Kidney (tissue), 14 donors: ENCODE measurements around the gene LGALS1. TPM values are rescaled to one million over a fixed set of nuclear protein-coding genes. Genes with fewer than 3 reads are reported as not detected.
A peak's percentile ranks its signal among the peaks of the same experiment; 100 is the strongest.

Experiments
- DNase-seq, 5 donors: peaks; one replicate each; pipeline ENCODE4 v3.0.0-alpha.2; 2013 to 2020
- FAIRE-seq: peaks from 2 replicates; lab custom pipeline; 2012; peaks lifted over from hg19 to GRCh38; lab: Jason Lieb, UNC
- H3K27ac ChIP-seq, 2 donors: one replicate each; pipeline ENCODE4 v1.7.0; 2013; ENCODE audit warnings: low read depth in 2 of 2, low read length in 2 of 2, inconsistent platforms in 1 of 2
- H3K27me3 ChIP-seq: one replicate; pipeline ENCODE4 v1.7.1; 2013; ENCODE audit warnings: low read length, inconsistent platforms; ENCODE audit not compliant: control insufficient read depth, insufficient read depth
- H3K36me3 ChIP-seq, 3 donors: one replicate each; pipeline versions ENCODE4 v1.7.0 to v1.7.1; 2013; ENCODE audit warnings: low read length in 3 of 3, control low read depth in 1 of 3, inconsistent platforms in 1 of 3; ENCODE audit not compliant: insufficient read depth in 3 of 3, control insufficient read depth in 2 of 3
- H3K4me1 ChIP-seq, 3 donors: one replicate each; pipeline versions ENCODE4 v1.7.0 to v1.7.1; 2013; ENCODE audit warnings: low read length in 3 of 3, inconsistent platforms in 1 of 3, low read depth in 1 of 3; ENCODE audit not compliant: control insufficient read depth in 2 of 3, insufficient read depth in 2 of 3
- H3K4me3 ChIP-seq, 3 donors: one replicate each; pipeline versions ENCODE4 v1.7.0 to v1.8.1; 2013; ENCODE audit warnings: low read length in 3 of 3, control low read depth in 1 of 3, inconsistent platforms in 1 of 3
- H3K9ac ChIP-seq, 3 donors: one replicate each; pipeline versions ENCODE4 v1.7.0 to v1.7.1; 2013; ENCODE audit warnings: low read length in 3 of 3, control low read depth in 1 of 3, inconsistent platforms in 1 of 3
- H3K9me3 ChIP-seq, 3 donors: one replicate each; pipeline versions ENCODE4 v1.7.0 to v1.7.1; 2013; ENCODE audit warnings: low read length in 3 of 3, control low read depth in 1 of 3, inconsistent platforms in 1 of 3; ENCODE audit not compliant: control insufficient read depth in 2 of 3, insufficient read depth in 1 of 3
- intact Hi-C: fragments of 100-400 bp; cut with DNase I; formaldehyde crosslinking; loops from one replicate; pipeline ENCODE4 v1.11.1; 2022
- polyA plus RNA-seq: library from polyadenylated mRNA; stranded (reverse); fragments of 350-450 nt; fragmentation: Illumina TruSeq; extraction: RNeasy Lipid Tissue Mini Kit (QIAGEN cat#74804); gene quantifications from one replicate; pipeline ENCODE4 v1.2.3, GENCODE V29; 2014; ENCODE audit warnings: low read depth, low replicate concordance; ENCODE audit not compliant: insufficient read depth
- total RNA-seq: library from RNA; stranded (reverse); fragmentation: NEBNext Ultra II Directional; extraction: Animal tissue kit (Norgen Biotek cat#: 25700); gene quantifications from one replicate; pipeline ENCODE4 v1.2.1, GENCODE V29; 2021
- TF ChIP-seq, protein P1 (sequence below): IDR thresholded peaks from 3 replicates; pipeline ENCODE4 v1.5.1; 2012; ENCODE audit warnings: mild to moderate bottlenecking, moderate library complexity, borderline replicate concordance; ENCODE audit not compliant: insufficient read depth; ENCODE audit errors: extremely low read depth
- donor health status: control.
- donor health status: control.
- donor health status: control.
- donor health status: control.
- donor health status: control.
- donor health status: DM: yes; HTN: yes; CAD: no.
- donor health status: Normal renal cell carcinoma (clear cell type).

Gene LGALS1
- total and polyA plus RNA-seq, 2 donors from 2014 or later: 227 to 496 TPM

DNA sequence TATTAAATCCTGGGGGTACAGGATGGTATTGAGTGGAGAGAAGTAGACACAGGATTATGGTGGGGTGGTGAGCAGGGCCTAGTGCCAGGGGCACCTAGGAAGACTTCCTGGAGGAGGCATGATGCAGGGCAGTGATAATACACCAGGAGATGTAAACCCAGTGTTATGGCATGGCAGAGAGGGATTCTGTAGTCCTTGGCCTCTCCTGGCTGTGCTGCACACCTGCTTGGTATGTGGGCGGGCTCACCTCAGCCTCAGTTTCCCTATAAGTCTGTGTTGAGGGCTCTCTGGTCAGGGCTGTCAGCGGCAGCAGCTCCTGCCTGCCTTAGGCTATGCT lies 14.8 kb upstream of the LGALS1 start:
- Histone ChIP-seq H3K4me1 (peaks cover 5 to 28% (median 9%) of the 10 kb centered on the region in 3 donors), H3K27me3 (no peaks in the 10 kb centered on the region), H3K27ac (no peak overlapping the region), H3K9ac (no peak overlapping the region), H3K9me3 (no peaks in the 10 kb centered on the region), H3K36me3 (peaks cover 0 to 5% (median 0%) of the 10 kb centered on the region in 3 donors), H3K4me3 (peak overlapping the region in 1 of 3 donors; percentile 67)
- FAIRE-seq (no peak), DNase-seq (no peak)
- intact Hi-C loops: no loop called here
- TF ChIP-seq, protein P1, sequence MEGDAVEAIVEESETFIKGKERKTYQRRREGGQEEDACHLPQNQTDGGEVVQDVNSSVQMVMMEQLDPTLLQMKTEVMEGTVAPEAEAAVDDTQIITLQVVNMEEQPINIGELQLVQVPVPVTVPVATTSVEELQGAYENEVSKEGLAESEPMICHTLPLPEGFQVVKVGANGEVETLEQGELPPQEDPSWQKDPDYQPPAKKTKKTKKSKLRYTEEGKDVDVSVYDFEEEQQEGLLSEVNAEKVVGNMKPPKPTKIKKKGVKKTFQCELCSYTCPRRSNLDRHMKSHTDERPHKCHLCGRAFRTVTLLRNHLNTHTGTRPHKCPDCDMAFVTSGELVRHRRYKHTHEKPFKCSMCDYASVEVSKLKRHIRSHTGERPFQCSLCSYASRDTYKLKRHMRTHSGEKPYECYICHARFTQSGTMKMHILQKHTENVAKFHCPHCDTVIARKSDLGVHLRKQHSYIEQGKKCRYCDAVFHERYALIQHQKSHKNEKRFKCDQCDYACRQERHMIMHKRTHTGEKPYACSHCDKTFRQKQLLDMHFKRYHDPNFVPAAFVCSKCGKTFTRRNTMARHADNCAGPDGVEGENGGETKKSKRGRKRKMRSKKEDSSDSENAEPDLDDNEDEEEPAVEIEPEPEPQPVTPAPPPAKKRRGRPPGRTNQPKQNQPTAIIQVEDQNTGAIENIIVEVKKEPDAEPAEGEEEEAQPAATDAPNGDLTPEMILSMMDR: no peak

GRCh38 chr22:37661160-37661924 lies 14.1 kb upstream of the LGALS1 start:
- H3K4me3 ChIP-seq: no peak overlapping the region
- peak overlapping the region in 1 of 2 donors; percentile 41 for H3K27ac ChIP-seq
- H3K4me1 ChIP-seq: peaks cover 5 to 28% (median 9%) of the 10 kb centered on the region in 3 donors
- peak in 3 of 5 donors; percentile 61 to 81 (median 81) for DNase-seq
- intact Hi-C loops: no loop called here
- no peaks in the 10 kb centered on the region for H3K9me3 ChIP-seq
- FAIRE-seq: no peak
- H3K9ac ChIP-seq: peak overlapping the region in 1 of 3 donors; percentile 2
- H3K27me3 ChIP-seq: no peaks in the 10 kb centered on the region
- TF ChIP-seq, protein P1: peak; percentile 20
- H3K36me3 ChIP-seq: peaks cover 0 to 8% (median 0%) of the 10 kb centered on the region in 3 donors

GRCh38 chr22:37662039-37662438 lies 13.4 kb upstream of the LGALS1 start:
- TF ChIP-seq, protein P1: no peak
- intact Hi-C loops: no loop called here
- peaks cover 5 to 28% (median 9%) of the 10 kb centered on the region in 3 donors for H3K4me1 ChIP-seq
- peak overlapping the region in 1 of 2 donors; percentile 3 for H3K27ac ChIP-seq
- FAIRE-seq (no peak), DNase-seq (no peak)
- H3K9me3 ChIP-seq: no peaks in the 10 kb centered on the region
- H3K9ac ChIP-seq: no peak overlapping the region
- peaks cover 0 to 10% (median 0%) of the 10 kb centered on the region in 3 donors for H3K36me3 ChIP-seq
- no peaks in the 10 kb centered on the region for H3K27me3 ChIP-seq
- no peak overlapping the region for H3K4me3 ChIP-seq
